Ecto neural progenitor cell (in vitro differentiated cells): Measurements from ENCODE around the gene OSBPL5.

Experiments
- DNase-seq: peaks from one replicate; pipeline ENCODE4 v3.0.0-alpha.2; 2018; ENCODE audit warnings: low spot score

The OSBPL5 gene

DNA sequence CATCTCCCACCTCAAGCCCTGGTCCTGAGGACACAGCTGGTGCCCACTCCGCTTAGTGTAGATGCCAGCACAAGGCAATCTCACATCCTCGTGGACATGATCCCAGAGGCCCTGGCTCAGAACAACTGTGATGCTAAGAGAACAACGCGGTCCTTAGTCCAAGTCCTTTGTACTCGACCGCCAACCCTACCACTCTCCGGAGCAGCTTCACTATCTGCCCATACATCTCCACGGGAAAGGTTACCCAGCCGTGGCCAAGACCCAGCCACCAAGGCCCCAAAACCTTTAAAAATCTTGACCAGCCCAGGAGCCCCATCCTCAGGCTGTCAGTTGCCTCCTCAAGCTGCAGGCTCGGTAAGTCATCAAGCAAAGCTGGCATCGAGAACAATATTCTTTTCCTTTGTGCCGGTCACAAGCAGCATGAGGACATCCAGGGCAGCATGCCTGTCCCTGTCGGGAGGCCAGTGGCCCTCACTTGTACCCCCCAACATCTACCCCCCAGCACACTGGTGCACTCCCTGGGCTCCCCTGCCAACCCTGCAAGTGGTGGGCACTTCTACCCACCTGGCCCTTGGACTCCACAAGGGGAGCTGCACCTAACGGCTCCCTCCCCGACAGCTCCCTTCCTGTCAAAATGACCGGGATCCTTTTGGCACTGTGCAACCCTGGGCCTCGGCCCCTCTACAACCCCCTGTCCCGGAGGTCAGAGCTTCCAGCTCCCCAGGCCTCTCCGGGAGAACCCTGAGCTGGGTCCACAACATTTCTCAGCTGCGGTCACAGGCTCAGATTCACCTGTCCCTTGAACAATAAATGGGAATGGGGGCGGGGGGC is 2.5 kb downstream of the OSBPL5 start:
- DNase-seq: no peak

- no peak for DNase-seq
Observed at GRCh38 chr11:3161720-3162409, 3.2 kb downstream of the OSBPL5 start.

- no peak for DNase-seq
Observed at GRCh38 chr11:3161309-3161708, 3.8 kb downstream of the OSBPL5 start.

- peak; percentile 95 for DNase-seq
Observed at GRCh38 chr11:3160252-3161031, 4.7 kb downstream of the OSBPL5 start.

DNA sequence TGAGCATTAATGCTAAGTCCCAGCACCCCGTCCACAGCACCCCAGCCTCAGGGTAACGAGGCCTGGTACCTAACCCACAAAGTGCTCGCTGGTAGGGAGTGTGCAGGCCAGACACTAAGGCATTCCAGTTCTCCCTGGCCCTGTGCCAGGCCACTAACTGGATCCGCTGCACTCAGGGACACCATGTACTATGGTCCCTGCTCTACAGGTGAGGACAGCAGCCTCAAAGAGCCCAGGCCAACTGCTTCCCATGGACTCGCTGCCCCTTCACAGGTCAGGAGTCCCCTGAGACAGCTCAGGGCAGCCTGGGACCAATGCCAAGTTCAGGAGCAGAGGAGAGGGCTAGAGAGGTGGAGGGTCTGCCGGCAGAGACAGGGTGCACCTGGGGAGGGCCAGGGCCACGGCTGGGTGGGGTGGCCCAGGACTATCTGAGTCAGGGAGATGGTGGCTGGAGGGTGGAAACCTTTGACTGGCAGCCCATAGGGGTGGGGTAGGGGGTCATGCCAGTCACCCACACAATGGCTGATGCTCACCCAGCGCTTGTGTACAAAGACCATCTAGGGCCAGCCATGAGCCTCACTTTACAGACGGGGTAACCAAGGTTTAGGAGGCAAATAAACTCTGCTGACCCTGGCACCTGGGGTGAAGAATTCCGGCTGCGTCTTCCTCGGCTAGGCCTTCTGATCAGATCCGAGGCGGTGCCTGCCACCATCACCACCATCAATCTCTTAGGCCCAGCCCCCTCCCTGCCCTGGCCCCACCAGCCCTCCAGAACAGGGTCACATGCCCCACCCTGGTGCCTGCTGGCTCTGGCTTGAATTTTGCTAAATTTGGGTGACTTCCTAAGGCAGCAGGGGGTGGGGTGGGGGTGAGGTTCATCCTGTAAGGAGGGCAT is 5.6 kb downstream of the OSBPL5 start:
- DNase-seq: no peak

- no peak for DNase-seq
Observed at GRCh38 chr11:3158821-3159220, 6.3 kb downstream of the OSBPL5 start.

DNA sequence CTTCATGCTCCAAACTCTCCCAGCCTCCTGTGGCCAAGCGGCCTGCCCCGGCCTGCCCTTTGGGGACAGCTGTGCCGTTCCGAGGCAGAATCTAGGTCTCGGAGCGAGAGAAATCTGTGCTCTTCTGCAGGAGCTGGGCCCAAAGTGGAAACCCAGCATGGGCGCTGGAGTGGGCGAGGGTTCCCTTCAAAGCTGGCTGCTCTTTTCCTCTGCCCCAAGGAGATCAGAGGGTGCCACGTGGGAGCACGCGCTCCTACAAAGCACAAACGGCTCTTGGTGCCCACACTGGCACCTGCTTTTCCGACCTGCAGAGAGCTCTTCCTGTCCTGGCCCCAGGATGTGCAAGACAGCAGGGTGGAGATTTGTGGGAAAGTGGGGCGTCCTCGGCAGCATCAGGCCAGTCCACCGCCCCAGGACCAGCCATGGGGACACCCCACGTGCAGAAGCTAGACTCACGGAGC is 6.9 kb downstream of the OSBPL5 start:
- no peak for DNase-seq

- no peak for DNase-seq
Observed at GRCh38 chr11:3157381-3158130, 7.6 kb downstream of the OSBPL5 start.

DNA sequence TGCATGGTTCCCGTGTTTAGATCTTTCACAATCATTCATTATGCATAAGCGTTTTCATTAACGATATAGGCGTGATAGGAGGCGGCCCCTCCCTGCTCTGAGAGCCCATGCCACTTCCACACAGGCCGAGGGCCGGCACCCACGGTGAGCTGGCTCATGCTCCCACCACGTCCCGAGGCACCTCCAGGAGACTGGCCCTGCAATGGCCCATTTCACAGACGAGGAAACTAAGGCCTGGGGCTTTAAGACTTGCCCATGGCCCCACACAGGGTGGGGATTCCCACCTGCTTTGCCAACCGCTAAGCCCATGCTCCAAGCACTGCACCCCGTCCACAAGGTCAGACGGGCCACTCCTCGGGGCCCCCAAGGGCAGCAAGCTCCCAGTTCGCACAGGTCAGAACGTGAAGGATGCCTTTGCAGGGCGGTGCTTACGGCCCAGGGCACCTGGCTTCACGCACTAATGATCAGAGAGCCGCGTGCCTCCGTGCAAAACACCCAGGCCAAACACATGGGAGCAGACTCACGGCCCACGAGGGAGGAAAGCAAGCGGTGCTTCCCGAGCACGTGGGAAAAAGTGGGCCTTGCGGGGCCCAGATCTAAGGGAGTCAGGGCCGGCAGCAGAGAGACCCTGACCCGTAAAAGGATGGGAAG is 8.3 kb downstream of the OSBPL5 start:
- no peak for DNase-seq

DNA sequence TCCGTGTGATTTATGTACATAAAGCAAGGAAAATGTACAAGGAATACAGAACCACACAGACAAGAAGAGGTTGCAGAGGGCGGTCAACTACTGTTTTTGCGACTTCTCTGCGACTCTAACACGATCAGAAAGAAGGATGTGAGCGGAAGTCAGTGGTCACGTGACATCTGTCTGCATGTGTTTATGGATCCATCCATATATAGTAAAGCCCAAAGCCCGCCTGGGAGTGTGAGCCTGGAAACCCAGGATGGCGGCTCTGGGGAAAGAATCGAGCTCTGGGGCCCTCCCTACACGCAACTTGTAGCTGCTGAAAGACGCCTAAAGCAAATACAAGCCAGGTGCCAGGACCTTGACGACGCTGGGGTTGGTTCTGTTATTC is 8.8 kb downstream of the OSBPL5 start:
- no peak for DNase-seq

DNA sequence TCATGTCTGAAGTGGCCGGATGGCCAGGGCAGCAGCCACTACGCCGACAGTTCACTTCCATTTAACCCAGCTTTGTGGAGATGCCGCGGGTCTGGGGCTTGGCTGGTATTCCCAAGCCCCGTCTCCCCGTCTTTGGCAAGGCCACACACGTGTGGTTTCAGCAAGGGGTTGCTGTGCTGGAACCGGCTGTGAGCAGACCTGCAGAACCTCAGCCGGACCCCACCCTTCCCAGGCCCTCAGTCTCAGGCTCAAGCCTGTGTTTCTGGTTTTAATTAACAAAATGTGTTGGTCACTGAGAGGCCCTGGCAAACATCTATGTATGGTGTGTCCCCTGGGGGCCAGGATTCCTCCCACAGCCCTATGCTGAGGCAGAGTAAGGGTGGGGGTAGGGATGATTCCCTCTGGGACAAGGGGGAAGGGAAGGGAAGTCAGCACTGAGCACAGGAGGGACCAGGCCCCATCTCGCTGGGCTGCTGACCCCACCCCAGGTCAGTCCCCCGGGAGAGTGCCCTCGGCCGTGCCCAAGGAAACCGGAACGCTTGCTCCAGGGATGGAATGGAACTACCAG is 9.3 kb downstream of the OSBPL5 start:
- no peak for DNase-seq

DNA sequence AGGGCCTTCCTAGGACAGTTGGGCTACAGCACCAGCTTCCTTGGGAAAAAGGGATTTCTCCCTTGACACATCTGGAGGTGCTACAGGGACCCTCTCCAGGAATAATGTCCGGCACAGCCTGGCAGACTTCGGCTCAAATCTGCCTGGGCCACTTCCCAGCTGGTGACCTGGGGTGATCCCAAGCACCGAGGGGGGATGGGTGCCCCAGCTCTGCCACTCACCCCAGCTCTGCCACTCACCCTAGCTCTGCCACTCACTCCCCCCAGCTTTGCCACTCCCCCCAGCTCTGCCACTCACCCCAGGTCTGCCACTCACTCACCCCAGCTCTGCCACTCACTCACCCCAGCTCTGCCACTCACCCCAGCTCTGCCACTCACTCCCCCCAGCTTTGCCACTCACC is 9.9 kb downstream of the OSBPL5 start:
- DNase-seq: no peak

- DNase-seq: no peak
Observed at GRCh38 chr11:3154001-3154599, 11.0 kb downstream of the OSBPL5 start.

- no peak for DNase-seq
Observed at GRCh38 chr11:3153291-3153861, 11.7 kb downstream of the OSBPL5 start.

GRCh38 chr11:3152471-3153110 is 12.5 kb downstream of the OSBPL5 start:
- no peak for DNase-seq

DNA sequence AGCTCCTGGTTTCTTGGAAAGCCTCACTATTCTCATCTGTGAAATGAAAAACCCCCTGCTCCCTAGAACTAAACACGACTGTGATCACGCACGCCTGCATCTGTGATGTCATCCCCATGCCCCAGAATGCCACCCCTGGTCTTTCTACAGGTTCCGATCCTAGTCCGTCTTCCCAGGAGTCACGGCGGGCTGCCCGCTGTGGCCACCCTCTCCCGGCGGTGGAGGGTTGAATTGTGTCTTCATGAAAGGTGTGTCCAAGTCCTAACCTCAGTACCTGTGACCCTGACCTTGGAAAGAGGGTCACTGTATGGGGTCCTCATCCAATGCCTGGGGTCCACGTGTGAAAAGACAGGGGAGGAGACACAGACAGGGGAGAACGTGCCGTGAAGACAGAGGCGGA is 14.4 kb downstream of the OSBPL5 start:
- no peak for DNase-seq

DNA sequence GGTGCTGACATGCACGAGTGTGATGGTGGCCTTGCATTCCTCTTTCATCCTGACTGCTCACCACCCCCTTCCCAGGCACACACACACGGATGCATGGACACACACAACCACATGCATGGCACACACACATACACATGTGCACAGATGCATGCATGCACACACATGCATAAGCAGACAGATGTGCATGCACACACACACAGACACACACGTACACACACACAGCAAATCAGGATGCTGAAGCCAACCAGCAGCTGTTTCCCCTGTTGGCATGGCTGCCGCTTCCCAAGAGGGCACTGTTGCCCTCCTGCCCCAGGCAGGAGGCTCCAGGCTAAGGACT is 15.3 kb downstream of the OSBPL5 start:
- no peak for DNase-seq

DNA sequence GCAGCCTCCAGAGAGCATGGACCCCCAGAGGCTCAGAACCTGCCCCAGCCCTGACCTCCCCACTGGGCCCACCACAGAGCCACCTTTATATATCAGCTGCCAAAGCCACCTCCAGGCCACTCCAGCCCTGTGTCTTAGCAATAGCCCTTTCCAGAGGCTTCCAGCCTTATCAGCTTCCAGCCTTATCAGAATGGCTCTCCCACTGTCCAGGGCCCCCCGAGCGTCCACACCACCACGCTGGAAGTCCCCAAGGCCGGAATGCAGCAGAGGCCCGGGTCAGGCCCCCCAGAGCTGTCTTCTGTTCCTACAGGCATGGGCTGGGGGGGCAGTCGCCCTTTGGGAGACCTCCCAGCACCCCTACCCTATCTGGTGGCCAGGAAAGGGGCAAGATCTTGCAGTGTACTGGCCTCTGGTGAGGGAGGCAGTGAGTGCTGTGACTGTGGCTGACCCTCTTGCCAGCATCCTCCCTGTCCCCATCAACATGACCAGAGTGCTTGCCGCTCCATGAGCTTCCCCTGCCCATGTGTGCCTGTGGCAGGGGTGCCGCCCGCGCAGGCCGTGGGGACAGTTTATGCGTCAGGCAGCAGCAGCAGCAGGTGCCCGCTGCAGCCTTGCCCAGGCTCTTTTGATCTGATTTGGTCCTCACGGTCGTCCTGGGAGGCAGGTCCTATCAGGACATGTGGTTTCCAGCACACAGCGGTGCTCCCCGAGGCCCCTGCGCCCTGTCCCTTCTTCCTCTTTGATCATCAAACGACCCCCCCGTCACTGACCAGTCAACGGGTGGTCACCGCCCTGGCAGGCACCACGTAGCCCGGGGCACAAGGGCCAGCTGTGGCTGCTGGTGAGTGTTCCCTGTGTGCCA is 15.9 kb downstream of the OSBPL5 start:
- no peak for DNase-seq
